C1 segment of cervical spinal cord (tissue), 14 donors: ENCODE results near the gene AJM1.
"Not testable (repeated sequence)": the region's sequence is repeated elsewhere in the genome, so short reads cannot be mapped to it uniquely, and the experiment has no call there.

Experiments used
- DNase-seq, 14 donors: peaks; one replicate each; lab custom pipeline; 2025; lab: John Stamatoyannopoulos, UW

AJM1 gene

GRCh38 chr9:136866898-136867421, 24.7 kb downstream of the AJM1 start:
- DNase-seq, result not testable (repeated sequence)

- DNase-seq, result no peak
Observed at GRCh38 chr9:136867480-136867879, 25.2 kb downstream of the AJM1 start.

GRCh38 chr9:136867917-136868316, 25.6 kb downstream of the AJM1 start:
- DNase-seq, result no peak

GRCh38 chr9:136868644-136869043, 26.4 kb downstream of the AJM1 start:
- peak in 1 of 14 donors; percentile 81 for DNase-seq

- DNase-seq, result not testable (repeated sequence)
Observed at GRCh38 chr9:136869611-136870010, 27.3 kb downstream of the AJM1 start.

- DNase-seq, result no peak
Observed at GRCh38 chr9:136875155-136875554, 32.9 kb downstream of the AJM1 start.

GRCh38 chr9:136876476-136876875, 34.2 kb downstream of the AJM1 start:
- peak in 1 of 14 donors; percentile 72 for DNase-seq

- no peak for DNase-seq
Observed at GRCh38 chr9:136880651-136881050, 38.4 kb downstream of the AJM1 start.

GRCh38 chr9:136881691-136882108, 39.4 kb downstream of the AJM1 start:
- peak in 3 of 14 donors; percentile 18 to 31 (median 23) for DNase-seq

GRCh38 chr9:136882109-136882946, 40.0 kb downstream of the AJM1 start:
- peak in 2 of 14 donors; percentile 2 to 54 for DNase-seq

GRCh38 chr9:136882947-136883283, 40.6 kb downstream of the AJM1 start:
- not testable (repeated sequence) for DNase-seq

GRCh38 chr9:136883670-136884069, 41.4 kb downstream of the AJM1 start:
- not testable (repeated sequence) for DNase-seq

GRCh38 chr9:136885950-136886578, 43.8 kb downstream of the AJM1 start, which contains the start of gene TRAF2:
TSS of gene TRAF2 (plus strand) at chr9:136886516. CDS start at chr9:136898741, 12,225 bp downstream.
- peak; percentile 49 to 97 (median 94) for DNase-seq

- peak in 4 of 14 donors; percentile 19 to 54 (median 36) for DNase-seq
Observed at GRCh38 chr9:136886610-136887597, 44.6 kb downstream of the AJM1 start.

- no peak for DNase-seq
Observed at GRCh38 chr9:136888454-136888853, 46.2 kb downstream of the AJM1 start.

GRCh38 chr9:136889858-136890257, 47.6 kb downstream of the AJM1 start:
- DNase-seq, result no peak

GRCh38 chr9:136890661-136891060, 48.4 kb downstream of the AJM1 start:
- DNase-seq, result no peak
